GM12872 (cell line): ENCODE measurements around the gene MBNL1.

Source experiments
- TF ChIP-seq, protein P1 (sequence below): IDR thresholded peaks from 3 replicates; pipeline ENCODE4 v1.5.1; 2011; ENCODE audit warnings: low read depth, mild to moderate bottlenecking, low read length, moderate library complexity; ENCODE audit not compliant: insufficient read depth

The MBNL1 gene

DNA sequence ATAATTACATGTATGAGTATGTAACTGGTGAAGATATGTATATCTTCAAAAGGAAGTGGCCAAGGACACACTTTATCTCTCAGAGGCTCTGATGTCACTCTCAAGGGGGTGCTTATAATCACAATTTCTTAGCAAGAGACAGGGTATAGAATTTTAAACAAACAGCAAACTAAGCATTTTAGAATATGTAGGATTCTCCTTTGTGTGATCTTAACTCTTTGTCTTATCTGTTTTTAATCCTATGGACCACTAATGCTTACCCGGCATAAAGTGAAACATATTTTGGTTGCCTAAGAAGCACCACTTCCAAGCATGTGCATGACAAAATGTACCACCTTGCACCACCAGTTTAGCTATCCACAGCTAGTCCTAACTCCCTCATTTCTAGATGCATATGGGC is 8.2 kb upstream of the MBNL1 start:
- TF ChIP-seq, protein P1, sequence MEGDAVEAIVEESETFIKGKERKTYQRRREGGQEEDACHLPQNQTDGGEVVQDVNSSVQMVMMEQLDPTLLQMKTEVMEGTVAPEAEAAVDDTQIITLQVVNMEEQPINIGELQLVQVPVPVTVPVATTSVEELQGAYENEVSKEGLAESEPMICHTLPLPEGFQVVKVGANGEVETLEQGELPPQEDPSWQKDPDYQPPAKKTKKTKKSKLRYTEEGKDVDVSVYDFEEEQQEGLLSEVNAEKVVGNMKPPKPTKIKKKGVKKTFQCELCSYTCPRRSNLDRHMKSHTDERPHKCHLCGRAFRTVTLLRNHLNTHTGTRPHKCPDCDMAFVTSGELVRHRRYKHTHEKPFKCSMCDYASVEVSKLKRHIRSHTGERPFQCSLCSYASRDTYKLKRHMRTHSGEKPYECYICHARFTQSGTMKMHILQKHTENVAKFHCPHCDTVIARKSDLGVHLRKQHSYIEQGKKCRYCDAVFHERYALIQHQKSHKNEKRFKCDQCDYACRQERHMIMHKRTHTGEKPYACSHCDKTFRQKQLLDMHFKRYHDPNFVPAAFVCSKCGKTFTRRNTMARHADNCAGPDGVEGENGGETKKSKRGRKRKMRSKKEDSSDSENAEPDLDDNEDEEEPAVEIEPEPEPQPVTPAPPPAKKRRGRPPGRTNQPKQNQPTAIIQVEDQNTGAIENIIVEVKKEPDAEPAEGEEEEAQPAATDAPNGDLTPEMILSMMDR: no peak

DNA sequence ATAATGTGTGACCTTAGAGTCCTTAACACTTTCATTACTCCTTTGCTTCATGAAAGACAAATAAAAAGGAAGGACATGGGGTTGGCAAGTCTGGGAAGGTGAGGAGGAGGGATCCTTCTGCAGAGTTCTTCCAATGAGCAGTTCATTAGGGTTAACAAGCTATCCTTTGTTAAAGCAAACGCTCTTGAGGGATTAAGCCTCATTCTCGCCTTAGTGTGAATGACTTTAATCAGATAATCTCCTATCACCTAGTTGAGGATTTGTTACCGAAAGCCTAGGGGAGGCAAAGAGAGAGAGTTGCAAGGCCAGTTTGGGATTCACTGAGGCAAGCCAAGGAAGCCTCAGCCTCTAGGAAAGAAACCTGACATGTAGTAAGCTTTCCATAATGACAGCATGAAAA is 7.4 kb upstream of the MBNL1 start:
- TF ChIP-seq, protein P1: no peak

DNA sequence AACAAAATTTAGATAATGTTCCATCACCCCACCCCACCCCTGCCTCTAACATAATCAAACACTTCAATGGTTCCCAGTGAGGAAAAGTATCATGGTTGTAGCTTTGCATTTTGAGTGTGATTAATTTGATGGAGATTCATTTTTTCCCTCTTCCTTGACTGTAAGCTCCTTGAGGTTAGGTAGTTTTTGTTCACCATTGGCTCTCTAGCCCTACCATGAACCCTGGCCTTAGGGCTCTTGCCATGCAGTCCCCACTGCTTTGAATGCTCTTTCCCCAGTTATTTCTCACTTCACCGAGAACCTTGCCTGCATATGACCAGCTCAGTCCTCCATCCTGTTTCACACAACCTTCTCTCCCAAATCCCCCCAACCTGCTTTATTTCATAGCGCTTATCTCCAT is 5.0 kb upstream of the MBNL1 start:
- TF ChIP-seq, protein P1: no peak

DNA sequence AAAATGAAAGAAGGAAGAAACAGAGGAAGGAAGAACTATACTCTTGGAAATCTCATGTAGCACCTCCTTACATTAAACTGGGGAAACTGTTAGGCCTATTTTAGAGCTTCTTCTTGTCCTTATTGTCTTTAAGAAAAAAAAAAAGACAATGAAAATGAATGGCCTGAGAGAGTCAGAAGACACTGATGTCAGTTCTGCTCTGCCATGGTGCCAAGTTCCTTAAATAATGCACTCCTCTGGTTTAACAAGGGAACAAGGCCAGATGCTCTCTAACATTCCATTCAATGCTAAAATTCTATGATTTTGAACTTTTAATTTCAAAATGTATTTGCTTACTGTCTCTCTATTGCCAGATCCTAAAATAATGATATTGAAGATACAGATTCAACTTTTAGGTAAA is 4.4 kb upstream of the MBNL1 start:
- TF ChIP-seq, protein P1: no peak

DNA sequence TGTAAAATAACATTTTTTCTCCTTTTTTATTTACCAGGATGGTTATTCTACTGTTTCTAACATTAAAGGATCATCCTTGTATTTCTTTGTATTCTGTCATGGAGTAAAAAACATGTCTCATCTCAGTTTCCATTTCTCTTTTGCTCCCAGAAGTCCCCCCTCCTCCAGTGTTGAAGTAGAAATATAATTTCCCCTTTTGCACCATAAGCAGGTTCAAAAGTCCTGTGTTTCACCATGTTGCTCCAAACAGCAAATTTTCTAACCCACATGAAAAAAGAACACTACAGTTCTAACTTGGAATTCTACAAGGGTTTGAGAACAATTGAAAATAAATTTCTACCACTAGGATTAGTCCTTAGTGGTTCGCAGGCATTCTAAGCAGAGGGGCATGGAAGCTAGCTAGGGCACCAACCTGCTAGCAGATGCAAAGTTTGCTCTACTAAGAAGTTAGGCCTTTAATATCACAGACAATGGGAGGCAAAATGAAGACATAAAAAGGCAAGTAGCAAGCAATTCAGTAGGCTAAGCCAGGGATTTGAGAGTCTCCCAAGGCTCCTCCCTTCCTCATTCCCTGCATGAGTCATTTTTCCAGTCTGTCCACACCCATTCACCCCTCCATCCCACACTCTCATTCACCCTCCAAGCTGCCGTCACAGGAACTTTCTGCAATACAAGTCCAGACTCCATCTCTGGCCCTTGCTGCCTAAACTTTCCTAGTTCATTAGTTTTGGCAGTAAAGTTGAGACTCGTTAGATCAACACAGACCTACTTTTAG is 2.3 kb upstream of the MBNL1 start:
- TF ChIP-seq, protein P1: no peak

DNA sequence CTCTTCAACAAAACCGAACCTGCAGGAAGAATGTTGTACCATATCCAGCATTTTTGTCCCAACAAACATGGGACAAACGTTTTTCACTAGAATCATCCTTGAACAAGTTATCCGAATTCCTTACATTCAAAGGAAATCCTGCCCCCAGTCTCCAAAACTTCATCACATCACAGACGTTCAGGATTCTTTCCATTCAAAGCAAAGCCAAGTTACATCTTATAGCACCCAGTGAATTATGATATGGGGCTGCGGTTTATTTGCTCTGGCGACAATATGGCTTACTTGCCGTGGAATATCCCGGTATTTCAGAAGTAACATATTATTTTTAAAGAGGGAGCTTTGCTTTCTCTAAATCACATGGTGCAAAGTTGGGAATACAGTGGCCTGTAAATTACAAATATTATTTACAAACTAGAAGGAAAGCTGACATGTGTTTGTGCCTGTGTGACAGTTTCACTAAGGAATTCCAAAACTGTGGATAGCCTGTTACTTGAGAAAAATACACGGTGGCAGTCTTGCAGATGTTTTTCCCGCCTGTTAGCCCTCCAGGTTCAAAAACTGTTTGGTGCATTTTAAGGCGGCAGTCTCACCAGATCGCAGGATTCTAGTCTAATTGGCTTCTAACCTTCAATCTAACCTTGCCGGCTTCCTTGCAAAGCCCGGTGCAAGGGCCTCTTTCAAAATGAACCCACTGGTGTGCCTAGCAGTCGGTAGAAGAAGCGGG is 736 bp upstream of the MBNL1 start:
- TF ChIP-seq, protein P1: no peak

DNA sequence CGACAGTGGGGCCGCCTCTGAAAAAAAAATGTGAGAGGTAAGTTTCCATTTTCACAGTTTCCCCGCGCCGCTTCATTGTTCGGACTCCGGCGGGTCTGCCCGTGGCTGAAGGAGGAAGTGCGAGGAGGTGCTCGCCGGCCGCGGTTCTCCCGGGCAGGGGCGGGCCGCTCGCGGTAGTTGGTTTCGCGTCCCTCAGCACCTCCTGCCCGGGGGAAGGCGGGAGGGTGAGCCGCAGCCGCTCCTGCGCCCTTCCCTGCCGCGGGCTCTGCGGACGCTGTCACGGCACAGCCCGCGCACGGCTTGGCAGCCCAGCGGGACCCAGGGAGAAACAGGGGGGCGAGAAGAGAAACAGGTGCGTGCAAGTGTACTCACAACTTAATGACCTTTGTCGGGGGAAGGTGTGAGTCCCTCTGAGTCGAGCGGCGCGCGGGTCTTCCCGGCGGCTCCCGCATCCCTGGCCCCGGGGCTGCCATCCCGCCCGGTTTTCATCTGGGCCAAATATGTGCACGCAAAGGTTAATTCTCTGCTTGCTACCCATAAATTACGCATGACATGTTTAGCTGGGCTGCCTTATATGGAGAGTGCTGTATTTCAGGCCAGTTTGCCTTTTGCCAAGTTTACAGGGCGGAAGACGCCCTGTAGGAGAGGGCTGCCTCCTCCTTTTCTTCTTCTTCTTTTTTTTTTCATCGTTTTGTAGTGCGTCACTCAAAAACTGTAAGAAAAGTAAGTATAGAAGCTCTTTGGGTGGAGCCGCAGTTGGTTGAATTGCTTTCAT is 514 bp downstream of the MBNL1 start:
- TF ChIP-seq, protein P1: no peak
